HG03139 (cell line): ENCODE results near the gene CEP135.
"Not testable (repeated sequence)": the region's sequence is repeated elsewhere in the genome, so short reads cannot be mapped to it uniquely, and the experiment has no call there.

Experiments used
- ATAC-seq: cut with Tn5 transposase; IDR thresholded peaks from one replicate; pipeline ENCODE4 v1.9.1; 2021; ENCODE audit not compliant: unreplicated experiment

The CEP135 gene

GRCh38 chr4:55948726-55949481, at the start of gene CEP135:
Gene CEP135 (plus strand): TSS chr4:55948945. CDS start chr4:55952131, 3,186 bp downstream.
- ATAC-seq, result peak; percentile 64

GRCh38 chr4:55902677-55903076, 46.1 kb upstream of the CEP135 start:
- ATAC-seq, result no peak

GRCh38 chr4:55903577-55903976, 45.2 kb upstream of the CEP135 start:
- no peak for ATAC-seq

- no peak for ATAC-seq
These were observed 44.2 kb upstream of the CEP135 start for GRCh38 chr4:55904576-55904975.

GRCh38 chr4:55906323-55906722, 42.4 kb upstream of the CEP135 start:
- ATAC-seq, result no peak

- ATAC-seq, result no peak
These were observed 41.8 kb upstream of the CEP135 start for GRCh38 chr4:55906989-55907388.

- ATAC-seq, result no peak
These were observed 41.3 kb upstream of the CEP135 start for GRCh38 chr4:55907469-55907868.

GRCh38 chr4:55910140-55910539, 38.6 kb upstream of the CEP135 start:
- ATAC-seq, result no peak

- ATAC-seq, result no peak
These were observed 36.5 kb upstream of the CEP135 start for GRCh38 chr4:55912249-55912648.

GRCh38 chr4:55920571-55920970, 28.2 kb upstream of the CEP135 start:
- ATAC-seq, result no peak

GRCh38 chr4:55921093-55921492, 27.7 kb upstream of the CEP135 start:
- no peak for ATAC-seq

GRCh38 chr4:55925241-55925640, 23.5 kb upstream of the CEP135 start:
- no peak for ATAC-seq

GRCh38 chr4:55926610-55927009, 22.1 kb upstream of the CEP135 start:
- ATAC-seq, result no peak

GRCh38 chr4:55927803-55928437, 20.8 kb upstream of the CEP135 start:
- ATAC-seq, result no peak

- no peak for ATAC-seq
These were observed 19.9 kb upstream of the CEP135 start for GRCh38 chr4:55928846-55929245.

- no peak for ATAC-seq
These were observed 17.7 kb upstream of the CEP135 start for GRCh38 chr4:55931043-55931442.

- ATAC-seq, result no peak
These were observed 16.9 kb upstream of the CEP135 start for GRCh38 chr4:55931833-55932232.

GRCh38 chr4:55932511-55932910, 16.2 kb upstream of the CEP135 start:
- ATAC-seq, result no peak

GRCh38 chr4:55933611-55934010, 15.1 kb upstream of the CEP135 start:
- no peak for ATAC-seq

GRCh38 chr4:55935907-55936306, 12.8 kb upstream of the CEP135 start:
- not testable (repeated sequence) for ATAC-seq

- no peak for ATAC-seq
These were observed 10.3 kb upstream of the CEP135 start for GRCh38 chr4:55938481-55938880.

GRCh38 chr4:55939421-55939820, 9.3 kb upstream of the CEP135 start:
- no peak for ATAC-seq
